GM23248 (cell line): Measurements from ENCODE around the gene PTPN21. TPM values are rescaled to one million over a fixed set of nuclear protein-coding genes. Genes with fewer than 3 reads are reported as not detected.

ENCODE experiments used
- DNase-seq: peaks from one replicate; pipeline ENCODE4 v3.0.0-alpha.2; 2015
- H2AFZ ChIP-seq: fragments of 200-600 bp; sonication (generic); 2 replicates; pipeline ENCODE4 v1.6.1; 2016; ENCODE audit warnings: antibody characterized with exemption
- H3F3A ChIP-seq: fragments of 200-600 bp; sonication (generic); 2 replicates; pipeline ENCODE4 v1.6.1; 2016; ENCODE audit warnings: mild to moderate bottlenecking, antibody characterized with exemption, mixed run types; ENCODE audit not compliant: insufficient read depth
- H3K27ac ChIP-seq: fragments of 200-600 bp; sonication (generic); 2 replicates; pipeline ENCODE4 v1.5.1; 2016; ENCODE audit warnings: mild to moderate bottlenecking
- H3K27me3 ChIP-seq: fragments of 200-600 bp; sonication (generic); replicated peaks from 2 replicates; pipeline ENCODE4 v1.6.1; 2016; ENCODE audit warnings: mild to moderate bottlenecking; ENCODE audit not compliant: insufficient read depth
- H3K36me3 ChIP-seq: fragments of 200-600 bp; sonication (generic); 2 replicates; pipeline ENCODE4 v1.6.1; 2016; ENCODE audit warnings: low read depth, mild to moderate bottlenecking
- H3K4me1 ChIP-seq: fragments of 200-600 bp; sonication (generic); 2 replicates; pipeline ENCODE4 v1.6.1; 2016; ENCODE audit warnings: mild to moderate bottlenecking; ENCODE audit not compliant: insufficient read depth
- H3K4me2 ChIP-seq: fragments of 200-600 bp; sonication (generic); one replicate; pipeline ENCODE4 v1.6.1; 2016; ENCODE audit warnings: mild to moderate bottlenecking; ENCODE audit not compliant: unreplicated experiment
- H3K4me3 ChIP-seq: fragments of 200-600 bp; sonication (generic); 2 replicates; pipeline ENCODE4 v1.5.1; 2016; ENCODE audit warnings: mild to moderate bottlenecking
- H3K79me2 ChIP-seq: fragments of 200-600 bp; sonication (generic); 2 replicates; pipeline ENCODE4 v1.6.1; 2016; ENCODE audit warnings: mild to moderate bottlenecking; ENCODE audit not compliant: insufficient read depth
- H3K9ac ChIP-seq: fragments of 200-600 bp; sonication (generic); 2 replicates; pipeline ENCODE4 v1.6.1; 2016; ENCODE audit warnings: mild to moderate bottlenecking
- H3K9me2 ChIP-seq: fragments of 200-600 bp; sonication (generic); 2 replicates; pipeline ENCODE4 v1.6.1; 2016; ENCODE audit warnings: mixed run types, mild to moderate bottlenecking, moderate library complexity; ENCODE audit not compliant: insufficient read depth
- H3K9me3 ChIP-seq: fragments of 200-600 bp; sonication (generic); one replicate; pipeline ENCODE4 v1.6.1; 2017; ENCODE audit warnings: low read depth
- H4K20me1 ChIP-seq: fragments of 200-600 bp; sonication (generic); 2 replicates; pipeline ENCODE4 v1.6.0; 2016; ENCODE audit not compliant: insufficient read depth
- EZH2 ChIP-seq: fragments of 200-600 bp; sonication (generic); IDR thresholded peaks from 2 replicates; pipeline ENCODE4 v1.6.1; 2018; ENCODE audit warnings: antibody characterized with exemption, mild to moderate bottlenecking; ENCODE audit not compliant: insufficient read depth, poor library complexity, severe bottlenecking
- EZH2phosphoT487 ChIP-seq: fragments of 200-600 bp; sonication (generic); IDR thresholded peaks from 2 replicates; pipeline ENCODE4 v1.6.1; 2018; ENCODE audit warnings: antibody characterized with exemption, moderate library complexity, mild to moderate bottlenecking, low read depth; ENCODE audit not compliant: insufficient read depth
- WGBS, 2 experiments: methylation state at CpG; one replicate each; pipeline ENCODE4 v1.1.6; 2015 to 2017; ENCODE audit warnings: low lambda C conversion rate in 2 of 2, low coverage in 1 of 2; ENCODE audit errors: missing lambda C conversion rate in 2 of 2; 5-methylcytosine and 5-hydroxymethylcytosine counted together
- in situ Hi-C: fragments of 300-500 bp; cut with MboI; formaldehyde crosslinking; loops from 2 replicates; pipeline ENCODE4 v1.15.0; 2020
- polyA plus RNA-seq: library from polyadenylated mRNA; unstranded; fragments of >200 nt; fragmentation: Nextera tagmentation; extraction: Ambion mirVana; gene quantifications from 2 replicates; pipeline ENCODE4 v1.2.1, GENCODE V29; 2016
- total RNA-seq: library from RNA; depleted of rRNA; stranded (reverse); fragments of >200 nt; shearing (Covaris generic); gene quantifications from 2 replicates; pipeline ENCODE4 v1.2.3, GENCODE V29; 2014

PTPN21 gene
- total and polyA plus RNA-seq, 2 experiments from 2014 or later: 5.7 to 13.3 TPM

DNA sequence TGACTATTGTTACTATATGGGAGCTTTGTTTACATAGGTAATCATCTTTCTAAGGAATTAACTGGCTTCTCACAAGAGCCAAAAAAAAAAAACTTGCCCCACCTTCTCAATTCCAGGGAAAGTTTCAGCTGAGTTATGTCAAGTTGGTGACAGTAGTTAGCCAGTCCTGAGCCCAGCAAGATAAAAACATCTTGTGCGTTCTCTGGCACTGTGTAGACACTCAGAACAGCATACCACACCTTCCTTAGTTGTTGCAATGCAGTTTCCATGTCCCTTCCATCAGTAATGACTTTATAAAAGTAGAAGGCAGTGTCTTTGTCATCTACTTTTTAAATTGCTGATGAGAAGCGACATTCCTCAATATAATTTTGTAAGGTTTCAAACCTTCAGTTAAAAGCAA lies 50.2 kb downstream of the PTPN21 start:
- Histone ChIP-seq H3K27ac (no peak overlapping the region), H2AFZ (no peak overlapping the region), H3K9me3 (no peaks in the 10 kb centered on the region), H3K4me2 (no peak overlapping the region), H3K4me3 (no peak overlapping the region), H3K4me1 (no peaks in the 10 kb centered on the region), H3K9ac (no peak overlapping the region), H4K20me1 (no peaks in the 10 kb centered on the region), H3F3A (no peaks in the 10 kb centered on the region), H3K27me3 (no peaks in the 10 kb centered on the region), H3K79me2 (no peaks in the 10 kb centered on the region), H3K9me2 (no peaks in the 10 kb centered on the region), H3K36me3 (peaks cover 52% of the 10 kb centered on the region)
- TF ChIP-seq EZH2phosphoT487 (no peak), EZH2 (no peak)
- 91 to 94% methylated on average over 2 of the region's 2 CpGs for WGBS, 2 experiments
- no peak for DNase-seq
- in situ Hi-C loops: no loop called here

GRCh38 chr14:88503754-88504406 lies 50.9 kb downstream of the PTPN21 start:
- in situ Hi-C loops: no loop called here
- Histone ChIP-seq H3K9me3 (no peaks in the 10 kb centered on the region), H3K4me3 (no peak overlapping the region), H3K4me2 (no peak overlapping the region), H3K9me2 (no peaks in the 10 kb centered on the region), H4K20me1 (no peaks in the 10 kb centered on the region), H3K27ac (no peak overlapping the region), H3K27me3 (no peaks in the 10 kb centered on the region), H2AFZ (no peak overlapping the region), H3K79me2 (no peaks in the 10 kb centered on the region), H3K36me3 (peaks cover 47% of the 10 kb centered on the region), H3K4me1 (no peaks in the 10 kb centered on the region), H3K9ac (no peak overlapping the region), H3F3A (no peaks in the 10 kb centered on the region)
- WGBS, 2 experiments: 98 to 100% methylated on average over 2 of the region's 2 CpGs
- TF ChIP-seq EZH2phosphoT487: no peak
- no peak for TF ChIP-seq EZH2
- DNase-seq: no peak

GRCh38 chr14:88502740-88503139 lies 52.1 kb downstream of the PTPN21 start:
- Histone ChIP-seq H3K4me2 (no peak overlapping the region), H3K4me1 (no peaks in the 10 kb centered on the region), H3K4me3 (no peak overlapping the region), H3K79me2 (no peaks in the 10 kb centered on the region), H2AFZ (no peak overlapping the region), H3K9me3 (no peaks in the 10 kb centered on the region), H3K9me2 (no peaks in the 10 kb centered on the region), H4K20me1 (no peaks in the 10 kb centered on the region), H3K36me3 (peaks cover 46% of the 10 kb centered on the region), H3K27ac (no peak overlapping the region), H3K27me3 (no peaks in the 10 kb centered on the region), H3F3A (no peaks in the 10 kb centered on the region), H3K9ac (no peak overlapping the region)
- 90 to 94% methylated on average over 4 of the region's 4 CpGs for WGBS, 2 experiments
- no peak for DNase-seq
- TF ChIP-seq EZH2phosphoT487 (no peak), EZH2 (no peak)
- in situ Hi-C loops: no loop called here

GRCh38 chr14:88500611-88501010 lies 54.2 kb downstream of the PTPN21 start:
- Histone ChIP-seq H3K9ac (no peak overlapping the region), H3K4me1 (no peaks in the 10 kb centered on the region), H4K20me1 (no peaks in the 10 kb centered on the region), H3K9me2 (no peaks in the 10 kb centered on the region), H3K4me3 (no peak overlapping the region), H2AFZ (no peak overlapping the region), H3K4me2 (no peak overlapping the region), H3K27ac (no peak overlapping the region), H3K79me2 (no peaks in the 10 kb centered on the region), H3K36me3 (peaks cover 50% of the 10 kb centered on the region), H3K9me3 (no peaks in the 10 kb centered on the region), H3F3A (no peaks in the 10 kb centered on the region), H3K27me3 (no peaks in the 10 kb centered on the region)
- in situ Hi-C loops: no loop called here
- WGBS, 2 experiments: 98 to 100% methylated on average over 2 of the region's 2 CpGs
- no peak for DNase-seq
- TF ChIP-seq EZH2: no peak

- no peak for TF ChIP-seq EZH2phosphoT487
- TF ChIP-seq EZH2: no peak
- H4K20me1 ChIP-seq: no peaks in the 10 kb centered on the region
- peaks cover 47% of the 10 kb centered on the region for H3K36me3 ChIP-seq
- no peak overlapping the region for H2AFZ ChIP-seq
- no peak overlapping the region for H3K4me2 ChIP-seq
- no peaks in the 10 kb centered on the region for H3F3A ChIP-seq
- H3K9me3 ChIP-seq: no peaks in the 10 kb centered on the region
- no peaks in the 10 kb centered on the region for H3K9me2 ChIP-seq
- no peak overlapping the region for H3K27ac ChIP-seq
- no peak overlapping the region for H3K9ac ChIP-seq
- no peak overlapping the region for H3K4me3 ChIP-seq
- WGBS, 2 experiments: 97 to 98% methylated on average over 6 of the region's 6 CpGs
- no peaks in the 10 kb centered on the region for H3K79me2 ChIP-seq
- H3K4me1 ChIP-seq: no peaks in the 10 kb centered on the region
- H3K27me3 ChIP-seq: no peaks in the 10 kb centered on the region
- DNase-seq: no peak
- in situ Hi-C loops: no loop called here
These were observed 55.6 kb downstream of the PTPN21 start for GRCh38 chr14:88499225-88499624.
